ENCODE results near the gene HBD. TPM values are rescaled to one million over a fixed set of nuclear protein-coding genes. Genes with fewer than 3 reads are reported as not detected.

The HBD gene
- total RNA-seq, 2 donors from 2014 or later = not detected

DNA sequence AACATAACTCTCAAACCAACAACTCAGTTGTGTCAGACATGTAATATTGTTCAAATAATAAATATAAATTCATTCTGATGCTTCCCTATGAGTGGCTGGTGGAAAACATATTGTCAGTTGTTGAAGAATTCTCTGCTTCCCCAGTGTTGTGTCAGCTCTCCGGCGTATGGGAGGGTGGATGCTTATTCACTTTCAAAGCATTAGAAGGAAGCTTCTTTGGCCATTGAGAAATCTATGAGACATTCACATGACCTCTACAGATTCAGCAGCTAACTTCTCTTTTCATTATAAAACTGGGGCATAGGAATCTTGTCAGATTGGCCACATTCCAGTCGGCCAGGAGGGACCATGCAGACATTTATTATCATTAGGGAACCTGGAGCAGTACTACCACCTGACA lies 36.7 kb downstream of the HBD start:
- H3K4me3 ChIP-seq = no peak overlapping the region
- H3K9me3 ChIP-seq = no peaks in the 10 kb centered on the region
- H3K9ac ChIP-seq (ENCODE audit: low read depth in 2 of 2, low read length in 2 of 2) = no peak overlapping the region
- intact Hi-C loops (cut with DNase I) = no loop called here
- no peaks in the 10 kb centered on the region for H3K27me3 ChIP-seq
- H3K4me1 ChIP-seq = no peaks in the 10 kb centered on the region
- DNase-seq = no peak
- no peaks in the 10 kb centered on the region for H3K36me3 ChIP-seq
- TF ChIP-seq, protein P1, sequence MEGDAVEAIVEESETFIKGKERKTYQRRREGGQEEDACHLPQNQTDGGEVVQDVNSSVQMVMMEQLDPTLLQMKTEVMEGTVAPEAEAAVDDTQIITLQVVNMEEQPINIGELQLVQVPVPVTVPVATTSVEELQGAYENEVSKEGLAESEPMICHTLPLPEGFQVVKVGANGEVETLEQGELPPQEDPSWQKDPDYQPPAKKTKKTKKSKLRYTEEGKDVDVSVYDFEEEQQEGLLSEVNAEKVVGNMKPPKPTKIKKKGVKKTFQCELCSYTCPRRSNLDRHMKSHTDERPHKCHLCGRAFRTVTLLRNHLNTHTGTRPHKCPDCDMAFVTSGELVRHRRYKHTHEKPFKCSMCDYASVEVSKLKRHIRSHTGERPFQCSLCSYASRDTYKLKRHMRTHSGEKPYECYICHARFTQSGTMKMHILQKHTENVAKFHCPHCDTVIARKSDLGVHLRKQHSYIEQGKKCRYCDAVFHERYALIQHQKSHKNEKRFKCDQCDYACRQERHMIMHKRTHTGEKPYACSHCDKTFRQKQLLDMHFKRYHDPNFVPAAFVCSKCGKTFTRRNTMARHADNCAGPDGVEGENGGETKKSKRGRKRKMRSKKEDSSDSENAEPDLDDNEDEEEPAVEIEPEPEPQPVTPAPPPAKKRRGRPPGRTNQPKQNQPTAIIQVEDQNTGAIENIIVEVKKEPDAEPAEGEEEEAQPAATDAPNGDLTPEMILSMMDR (IDR thresholded peaks at IDR 0.05) = no peak
- no peak overlapping the region for H3K27ac ChIP-seq

- Histone ChIP-seq H3K9ac (ENCODE audit: low read depth in 2 of 2, low read length in 2 of 2) (no peak overlapping the region), H3K4me3 (no peak overlapping the region), H3K27ac (no peak overlapping the region), H3K4me1 (no peaks in the 10 kb centered on the region), H3K27me3 (no peaks in the 10 kb centered on the region), H3K9me3 (no peaks in the 10 kb centered on the region), H3K36me3 (no peaks in the 10 kb centered on the region)
- intact Hi-C loops (cut with DNase I) = no loop called here
- TF ChIP-seq, protein P1 (IDR thresholded peaks at IDR 0.05) = no peak
- no peak for DNase-seq
Observed at GRCh38 chr11:5196731-5197130, 37.6 kb downstream of the HBD start.

DNA sequence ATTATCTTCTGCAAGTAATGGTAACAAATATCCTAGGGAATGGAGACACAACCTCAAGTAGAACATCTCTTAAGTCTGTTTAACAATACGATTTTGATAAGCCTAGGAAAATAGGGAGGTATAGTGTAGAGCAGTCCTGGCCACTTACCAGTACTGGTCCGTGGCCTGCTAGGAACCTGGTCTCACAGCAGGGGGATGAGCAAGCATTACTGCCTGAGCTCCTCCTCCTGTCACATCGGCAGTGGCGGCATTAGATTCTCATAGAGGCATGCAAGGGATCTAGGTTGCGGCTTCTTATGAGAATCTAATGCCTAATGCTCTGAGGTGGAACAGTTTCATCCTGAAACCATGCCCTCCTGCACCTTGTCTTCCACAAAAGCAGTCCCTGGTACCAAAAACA lies 38.2 kb downstream of the HBD start:
- no peak overlapping the region for H3K4me3 ChIP-seq
- no peaks in the 10 kb centered on the region for H3K36me3 ChIP-seq
- no peaks in the 10 kb centered on the region for H3K9me3 ChIP-seq
- DNase-seq = no peak
- H3K27me3 ChIP-seq = no peaks in the 10 kb centered on the region
- intact Hi-C loops (cut with DNase I) = no loop called here
- H3K4me1 ChIP-seq = no peaks in the 10 kb centered on the region
- no peak overlapping the region for H3K9ac ChIP-seq (ENCODE audit: low read depth in 2 of 2, low read length in 2 of 2)
- TF ChIP-seq, protein P1 (IDR thresholded peaks at IDR 0.05) = no peak
- H3K27ac ChIP-seq = no peak overlapping the region

- Histone ChIP-seq H3K9ac (ENCODE audit: low read depth in 2 of 2, low read length in 2 of 2) (no peak overlapping the region), H3K9me3 (no peaks in the 10 kb centered on the region), H3K27ac (no peak overlapping the region), H3K27me3 (no peaks in the 10 kb centered on the region), H3K36me3 (no peaks in the 10 kb centered on the region), H3K4me1 (no peaks in the 10 kb centered on the region), H3K4me3 (no peak overlapping the region)
- TF ChIP-seq, protein P1 (IDR thresholded peaks at IDR 0.05) = no peak
- no peak for DNase-seq
- intact Hi-C loops (cut with DNase I) = no loop called here
Observed at GRCh38 chr11:5192738-5193137, 41.5 kb downstream of the HBD start.

GRCh38 chr11:5188201-5188600 lies 46.1 kb downstream of the HBD start:
- intact Hi-C loops (cut with DNase I) = no loop called here
- no peaks in the 10 kb centered on the region for H3K4me1 ChIP-seq
- H3K4me3 ChIP-seq = no peak overlapping the region
- DNase-seq = no peak
- no peak overlapping the region for H3K27ac ChIP-seq
- TF ChIP-seq, protein P1 (IDR thresholded peaks at IDR 0.05) = no peak
- H3K27me3 ChIP-seq = no peaks in the 10 kb centered on the region
- H3K9ac ChIP-seq (ENCODE audit: low read depth in 2 of 2, low read length in 2 of 2) = no peak overlapping the region
- no peaks in the 10 kb centered on the region for H3K9me3 ChIP-seq
- no peaks in the 10 kb centered on the region for H3K36me3 ChIP-seq

Other genes starting within 250 kb of the HBD start
- gene OR51L1, start 239.6 kb downstream of the HBD start, total RNA-seq = not detected
- not detected for gene OR52J3, start 188.0 kb downstream of the HBD start, total RNA-seq
- gene OR52E2, start 174.9 kb downstream of the HBD start, total RNA-seq = not detected
- not detected for gene OR52E1, start 164.9 kb downstream of the HBD start, total RNA-seq
- not detected for gene OR52A5, start 96.1 kb downstream of the HBD start, total RNA-seq
- not detected for gene OR52A1, start 79.7 kb downstream of the HBD start, total RNA-seq
- gene OR51V1, start 33.8 kb downstream of the HBD start, total RNA-seq = not detected
- gene HBB, start 7.4 kb downstream of the HBD start, total RNA-seq = 100 to 1,000 TPM in 1 of 2 donors, 1 to 10 TPM in 1; 3.0 to 113 TPM
- 1 to 10 TPM in 1 of 2 donors, not detected in 1; 5.7 TPM for gene HBG1, start 15.4 kb upstream of the HBD start, total RNA-seq
- 10 to 100 TPM in 1 of 2 donors, not detected in 1; 14.9 TPM for gene HBG2, start 20.3 kb upstream of the HBD start, total RNA-seq
- 1 to 10 TPM in 1 of 2 donors, not detected in 1; 4.0 TPM for gene HBE1, start 35.5 kb upstream of the HBD start, total RNA-seq
- gene OR51B4, start 67.5 kb upstream of the HBD start, total RNA-seq = not detected
- gene OR51B2, start 89.8 kb upstream of the HBD start, total RNA-seq = not detected
- not detected for gene OR51B5, start 109.0 kb upstream of the HBD start, total RNA-seq
- not detected for gene OR51B6, start 117.0 kb upstream of the HBD start, total RNA-seq
- gene OR51M1, start 149.3 kb upstream of the HBD start, total RNA-seq = not detected
- gene OR51Q1, start 187.6 kb upstream of the HBD start, total RNA-seq = not detected
- gene OR51I1, start 207.0 kb upstream of the HBD start, total RNA-seq = not detected
- not detected for gene OR51I2, start 214.8 kb upstream of the HBD start, total RNA-seq